H1 (cell line): ENCODE measurements around the gene TPT1. TPM values are rescaled to one million over a fixed set of nuclear protein-coding genes. Genes with fewer than 3 reads are reported as not detected.

ENCODE experiments used
- CHD7 ChIP-seq: fragments of 300-600 bp; sonication (generic); IDR thresholded peaks from 2 replicates; pipeline ENCODE4 v1.7.1; 2012; ENCODE audit warnings: low read length, moderate library complexity, mild to moderate bottlenecking, inconsistent platforms; ENCODE audit not compliant: insufficient replicate concordance
- polyA plus RNA-seq, 7 experiments: library from polyadenylated mRNA; depleted of rRNA in 3 of 7; stranded (reverse) in 5 of 7; unstranded in 2 of 7; fragments of >200 nt in 5 of 7; fragments of 200-250 nt in 2 of 7; gene quantifications; 1 replicate in 5 of 7; 2 replicates in 1 of 7; 4 replicates in 1 of 7; pipeline versions ENCODE4 v1.2.1 to v1.2.3, GENCODE V29; 2011 to 2013; ENCODE audit warnings: missing spikeins in 2 of 7, mixed read lengths in 2 of 7
- total RNA-seq: library from RNA; stranded (reverse); fragmentation: NEBNext Ultra II Directional; extraction: Animal tissue kit (Norgen Biotek cat#: 25700); gene quantifications from 2 replicates; pipeline ENCODE4 v1.2.1, GENCODE V29; 2021

The TPT1 gene
- total and polyA plus RNA-seq, 2 of the 8 experiments (the other 6 are each of a cell fraction or from before 2014, with no cell fraction given) = 2,245 to 2,279 TPM

- no peak for TF ChIP-seq CHD7
These were observed 40.2 kb upstream of the TPT1 start (continued) for GRCh38 chr13:45381196-45381595.
